HuH-7.5 (cell line): ENCODE data around the gene B3GNT9.

ENCODE experiments used
- DNase-seq: peaks from one replicate; pipeline ENCODE4 v3.0.0; 2011; ENCODE audit warnings: low spot score

The B3GNT9 gene

GRCh38 chr16:67185651-67186134 is 34.9 kb upstream of the B3GNT9 start:
- DNase-seq = no peak

- DNase-seq = peak; percentile 77
Measured at GRCh38 chr16:67184995-67185650, 34.3 kb upstream of the B3GNT9 start.

DNA sequence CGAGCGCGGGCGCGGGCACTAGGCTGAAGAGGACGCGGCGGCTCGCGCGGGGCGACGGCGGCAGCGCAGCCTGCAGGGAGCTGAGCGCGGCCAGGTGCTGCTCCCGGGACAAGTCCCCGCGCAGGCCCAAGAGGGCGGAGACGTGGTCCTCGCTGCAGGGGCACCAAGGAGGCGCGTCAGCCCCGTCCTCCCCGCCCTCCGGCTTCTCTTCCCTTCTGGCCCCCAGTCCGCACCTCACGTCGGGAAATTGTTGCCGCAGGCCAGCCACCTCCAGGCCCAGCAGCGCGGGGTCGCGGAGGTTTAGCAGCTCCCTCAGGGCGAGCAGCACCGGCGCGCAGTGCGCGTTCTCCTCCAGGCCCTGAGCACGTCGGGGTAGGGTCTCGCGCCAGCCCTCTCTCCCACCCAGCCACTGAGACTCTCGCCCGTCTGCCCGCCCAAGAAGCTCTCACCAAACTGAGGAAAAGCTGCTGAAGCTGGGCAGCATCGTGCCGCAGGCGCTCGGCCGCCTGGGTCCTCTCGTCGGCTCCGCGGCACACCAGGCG is 33.7 kb upstream of the B3GNT9 start:
- no peak for DNase-seq

- peak; percentile 99 for DNase-seq
Measured at GRCh38 chr16:67183627-67184452, 33.0 kb upstream of the B3GNT9 start, which contains the start of gene MATCAP1. Gene MATCAP1, minus strand, starts transcription at chr16:67183963. Its CDS starts 3,353 bp downstream, at chr16:67180610.

GRCh38 chr16:67183284-67183626 is 32.5 kb upstream of the B3GNT9 start:
- no peak for DNase-seq

DNA sequence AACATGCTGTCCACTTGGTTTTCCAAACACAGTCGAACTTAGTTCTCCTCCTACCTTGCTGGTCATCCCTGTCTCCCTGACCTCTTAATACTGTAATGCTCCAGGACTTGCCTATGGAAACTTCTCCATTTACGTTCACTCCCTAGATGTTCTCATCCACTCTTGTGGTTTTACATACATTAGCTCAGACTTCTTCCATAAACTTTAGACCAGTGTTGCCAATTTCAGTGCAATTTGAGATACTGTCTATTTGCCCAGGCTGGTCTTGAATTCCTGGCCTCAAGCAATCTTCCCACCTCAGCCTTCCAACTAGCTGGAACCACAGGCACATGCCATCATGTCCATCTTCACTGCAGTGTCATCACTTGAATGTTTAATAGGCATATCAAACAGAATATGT is 31.5 kb upstream of the B3GNT9 start:
- no peak for DNase-seq

- no peak for DNase-seq
Measured at GRCh38 chr16:67181346-67181745, 30.5 kb upstream of the B3GNT9 start.

DNA sequence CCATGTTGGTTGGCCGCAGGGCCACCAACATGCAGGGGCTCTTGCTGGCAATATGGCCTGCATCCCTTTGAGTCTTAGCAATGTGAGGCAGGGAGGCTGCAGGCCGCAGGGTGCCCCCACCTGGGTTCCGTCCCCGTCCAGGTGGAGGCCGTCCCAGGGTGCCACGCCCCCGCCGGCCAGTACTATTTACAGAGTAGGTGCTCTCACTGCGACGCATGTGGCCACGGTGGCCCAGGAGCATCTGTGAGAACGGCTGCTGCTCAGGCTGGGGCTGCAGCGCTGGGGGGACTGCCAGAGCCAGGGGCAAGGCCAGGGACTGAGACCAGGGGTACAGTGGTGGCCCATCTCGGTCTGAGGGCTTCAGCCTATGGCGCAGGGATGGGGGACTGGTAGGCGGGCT is 29.4 kb upstream of the B3GNT9 start:
- DNase-seq = no peak

GRCh38 chr16:67179421-67180080 is 28.8 kb upstream of the B3GNT9 start:
- DNase-seq = no peak

GRCh38 chr16:67177743-67178699 is 27.2 kb upstream of the B3GNT9 start:
- peak; percentile 78 for DNase-seq

- no peak for DNase-seq
Measured at GRCh38 chr16:67176662-67177061, 25.9 kb upstream of the B3GNT9 start.

GRCh38 chr16:67174706-67175231 is 24.0 kb upstream of the B3GNT9 start:
- no peak for DNase-seq

- DNase-seq = peak; percentile 92
Measured at GRCh38 chr16:67173808-67174705, 23.3 kb upstream of the B3GNT9 start.

DNA sequence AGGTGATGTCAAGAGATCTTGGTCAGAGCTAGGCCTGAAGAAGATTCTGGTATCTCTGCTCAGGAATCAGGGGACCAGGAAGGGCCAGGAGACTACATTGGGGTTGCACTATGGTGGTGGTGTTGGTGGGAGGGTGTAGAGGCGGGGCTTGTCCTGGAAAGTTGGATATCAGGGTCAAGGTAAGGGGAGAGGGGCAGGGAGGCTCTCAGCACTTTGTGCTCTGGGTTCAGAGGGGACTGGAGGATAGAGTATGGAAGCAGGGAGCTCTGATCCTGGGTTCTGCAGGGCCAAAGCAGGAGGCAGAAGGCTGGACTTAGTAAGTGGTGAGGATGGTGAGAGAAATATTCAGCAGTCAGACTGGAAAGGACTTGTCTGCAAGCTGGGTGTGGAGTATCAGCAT is 22.5 kb upstream of the B3GNT9 start:
- no peak for DNase-seq

DNA sequence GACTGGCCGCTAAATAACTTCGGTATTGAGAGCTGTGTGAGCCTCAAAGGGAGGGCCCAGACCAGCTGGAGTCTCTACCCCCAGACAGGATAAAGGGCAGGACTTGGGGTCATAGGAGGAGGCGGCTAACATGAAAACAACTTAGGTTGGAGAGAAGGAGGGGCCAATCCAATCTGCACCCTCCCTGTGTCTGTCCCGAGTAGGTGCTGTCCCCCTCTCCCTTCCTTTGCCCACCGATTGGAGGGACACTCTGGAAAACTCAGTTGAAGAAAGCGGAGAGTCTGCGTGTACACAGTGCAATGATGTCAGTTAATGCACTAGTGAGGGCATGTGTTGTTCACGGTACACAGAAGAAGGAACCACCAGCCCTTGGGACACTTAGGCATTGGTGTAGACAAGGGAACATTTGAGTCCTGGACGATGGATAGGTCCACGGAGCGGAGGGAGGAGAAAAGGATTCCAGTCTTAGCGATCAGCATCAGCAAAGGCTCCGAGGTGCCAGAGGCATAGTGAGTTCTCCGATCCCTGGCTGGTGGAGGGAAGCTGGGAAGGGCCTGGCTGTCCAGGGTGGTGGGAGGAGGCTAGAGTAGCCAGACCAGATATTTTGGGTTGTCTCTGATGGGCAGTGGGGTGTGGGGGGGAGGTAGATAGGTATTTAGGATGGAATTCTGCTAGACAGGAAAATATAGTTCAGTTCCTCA is 20.3 kb upstream of the B3GNT9 start:
- no peak for DNase-seq

DNA sequence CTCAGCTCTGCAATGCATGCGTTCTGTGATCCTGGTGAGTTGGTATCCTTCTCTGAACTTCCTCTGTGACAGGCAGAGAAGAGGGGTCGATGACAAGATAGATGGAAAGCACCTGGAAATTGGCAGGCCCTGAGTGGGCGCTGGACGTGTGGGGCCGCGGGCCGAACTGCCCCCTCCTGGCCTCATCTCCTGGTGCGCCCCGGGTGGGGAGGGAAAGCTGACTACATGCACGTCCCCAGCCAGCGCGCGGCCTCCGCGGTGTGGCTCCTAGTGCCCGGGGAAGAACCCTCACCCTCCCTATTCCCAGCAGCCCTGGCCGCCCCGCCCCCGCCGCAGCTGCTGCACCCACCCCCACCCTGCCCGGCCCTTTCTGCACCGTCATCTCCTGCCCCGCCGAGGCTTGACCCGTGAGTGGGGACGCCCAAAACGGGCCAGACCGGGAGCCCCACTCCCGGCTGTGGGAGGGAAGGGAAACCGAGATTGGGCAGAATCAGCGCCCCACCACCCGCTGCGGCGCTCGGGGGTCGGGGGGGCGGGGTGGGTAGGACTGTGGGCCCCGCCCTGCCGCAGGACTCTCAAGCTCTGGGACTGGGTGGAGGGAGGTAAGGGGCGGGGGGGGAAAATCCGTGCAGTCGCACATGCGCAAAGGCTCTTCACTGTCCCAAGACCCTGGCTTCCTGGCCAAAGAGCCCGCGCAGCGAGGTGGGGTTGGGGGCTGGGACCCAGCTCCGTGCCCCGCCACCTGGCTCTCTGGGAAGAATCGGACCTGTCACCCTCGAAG is 19.6 kb upstream of the B3GNT9 start, which contains the start of gene NOL3:
Gene NOL3 (plus strand): TSS at position 371 of the 781 bp plus-strand sequence.
- DNase-seq = peak; percentile 91

GRCh38 chr16:67169642-67170167 is 18.9 kb upstream of the B3GNT9 start:
- DNase-seq = no peak

GRCh38 chr16:67169011-67169451 is 18.2 kb upstream of the B3GNT9 start:
- DNase-seq = no peak
